GM21515 (cell line): ENCODE data around the gene EPB41.

Experiments
- ATAC-seq: cut with Tn5 transposase; IDR thresholded peaks from one replicate; pipeline ENCODE4 v1.9.1; 2021; ENCODE audit not compliant: unreplicated experiment

The EPB41 gene

DNA sequence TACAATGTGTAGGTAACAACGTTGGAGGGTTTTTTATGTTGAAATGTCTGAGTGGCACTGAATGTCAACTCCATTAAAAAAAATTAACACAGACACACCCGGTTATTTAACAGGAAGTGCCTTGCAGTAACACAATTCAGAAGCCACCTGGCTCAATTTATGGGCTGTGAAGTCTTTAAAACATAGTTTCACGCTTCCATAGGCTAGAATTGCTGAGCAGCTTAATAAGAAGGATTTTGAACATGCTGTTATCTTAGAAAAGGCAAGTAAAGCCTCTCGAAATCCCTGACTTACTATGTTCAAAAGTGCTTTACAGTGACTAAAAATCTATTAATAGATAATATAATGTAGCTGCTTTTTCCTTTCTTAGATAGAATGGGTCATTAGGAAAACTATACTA lies 247.7 kb downstream of the EPB41 start:
- no peak for ATAC-seq

GRCh38 chr1:29162476-29163138 lies 248.2 kb downstream of the EPB41 start:
- ATAC-seq = no peak

DNA sequence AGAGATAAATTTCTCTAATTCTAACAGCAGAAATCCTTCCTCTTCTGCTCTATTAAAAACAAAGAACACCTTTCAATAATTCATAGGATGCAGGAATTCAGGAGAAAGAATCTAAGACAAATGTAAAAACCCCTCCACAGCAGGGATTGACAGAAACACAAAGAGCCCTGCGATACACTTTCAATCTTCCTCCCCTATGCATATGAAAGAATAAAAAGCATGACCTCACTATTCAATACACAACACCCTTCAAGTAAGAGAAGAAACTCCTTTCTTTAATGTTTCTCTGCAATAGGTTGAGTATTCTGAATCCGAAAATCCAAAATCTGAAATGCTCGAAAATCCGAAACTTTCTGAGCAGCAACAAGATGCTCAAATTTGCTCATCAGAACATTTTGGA lies 250.2 kb downstream of the EPB41 start:
- no peak for ATAC-seq

DNA sequence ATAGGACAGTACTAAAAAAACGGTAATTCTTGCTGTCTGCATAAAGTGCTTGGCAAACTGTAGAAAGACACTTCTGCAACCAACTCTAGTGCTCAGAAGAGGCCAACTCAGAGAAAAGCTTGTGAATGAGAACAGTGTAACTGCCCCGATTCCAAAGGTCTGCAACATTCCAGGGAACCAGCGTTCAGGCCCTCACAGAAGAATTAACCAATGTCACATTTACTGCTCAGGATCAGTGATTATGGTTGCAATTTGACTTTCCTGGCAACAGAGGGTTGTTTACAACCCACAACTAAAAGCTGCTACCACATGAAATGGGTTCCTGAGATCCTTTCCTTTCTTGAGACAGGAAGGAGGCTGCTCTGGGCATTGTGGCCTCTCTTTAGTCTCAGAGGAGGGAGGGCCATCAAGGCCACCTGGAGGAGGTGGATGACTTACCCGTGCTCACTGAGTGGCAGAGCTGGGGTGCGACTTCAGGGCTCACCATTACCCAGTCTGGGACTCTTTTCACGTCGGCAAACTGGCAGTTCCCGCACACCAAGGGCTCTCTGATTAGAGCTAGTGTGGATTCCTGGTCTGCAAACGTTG lies 252.0 kb downstream of the EPB41 start:
- no peak for ATAC-seq

DNA sequence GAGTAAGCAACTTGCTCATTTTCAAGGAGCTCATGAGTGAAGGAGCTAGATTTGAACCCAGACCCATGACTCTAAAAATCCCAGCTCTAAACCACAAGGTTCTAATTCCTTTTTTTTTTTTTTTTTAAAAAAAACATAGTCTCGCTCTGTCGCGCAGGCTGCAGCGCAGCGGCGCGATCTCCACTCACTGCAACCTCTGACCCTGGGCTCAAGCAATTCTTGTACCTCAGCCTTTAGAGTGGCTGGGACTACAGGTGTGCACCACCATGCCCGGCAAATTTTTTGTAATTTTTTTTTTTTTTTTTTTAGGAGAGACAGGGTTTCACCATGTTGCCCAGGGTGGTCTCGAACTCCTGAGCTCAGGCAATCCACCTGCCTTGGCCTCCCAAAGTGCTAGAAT lies 253.5 kb downstream of the EPB41 start:
- no peak for ATAC-seq
